Measurements from ENCODE around the gene POLR3A. TPM values are rescaled to one million over a fixed set of nuclear protein-coding genes. Genes with fewer than 3 reads are reported as not detected.
A peak's percentile ranks its signal among the peaks of the same experiment; 100 is the strongest.
"Not testable (repeated sequence)": the region's sequence is repeated elsewhere in the genome, so short reads cannot be mapped to it uniquely, and the experiment has no call there.

Gene POLR3A
- 10 to 100 TPM; 10.1 to 17.9 (median 13.4) TPM for total RNA-seq

- Histone ChIP-seq H3K4me3 (peak within 1 kb of the TSS; percentile 64 to 88 (median 87)), H3K27ac (peak within 1 kb of the TSS; percentile 74 to 78), H3K9me3 (no peaks in the 10 kb centered on the region), H3K27me3 (no peaks in the 10 kb centered on the region), H3K36me3 (no peaks in the 10 kb centered on the region), H3K4me1 (peaks cover 4 to 9% of the 10 kb centered on the region in 2 donors)
- intact Hi-C loops (cut with DNase I; ENCODE audit: low total_unique reads), result no loop called here
- TF ChIP-seq CTCF (IDR thresholded peaks at IDR 0.05), result peak; percentile 66 to 98 (median 93)
- TF ChIP-seq POLR2AphosphoS5 (IDR thresholded peaks at IDR 0.05), result peak; percentile 84 to 94 (median 91)
- TF ChIP-seq POLR2A (IDR thresholded peaks at IDR 0.05), result no peak
- DNase-seq (ENCODE audit: low spot score in 2 of 2), result peak; percentile 92 to 93
Measured at GRCh38 chr10:78029269-78030226, at the start of gene POLR3A. POLR3A (minus strand) TSS chr10:78029515; CDS start chr10:78029407, 108 bp downstream.

GRCh38 chr10:78078539-78079330 is 49.4 kb upstream of the POLR3A start:
- no peak overlapping the region for H3K4me3 ChIP-seq
- TF ChIP-seq POLR2AphosphoS5 (IDR thresholded peaks at IDR 0.05) (no peak), CTCF (IDR thresholded peaks at IDR 0.05) (no peak), POLR2A (IDR thresholded peaks at IDR 0.05) (no peak)
- no peaks in the 10 kb centered on the region for H3K27me3 ChIP-seq
- H3K27ac ChIP-seq, result no peak overlapping the region
- H3K9me3 ChIP-seq, result no peaks in the 10 kb centered on the region
- intact Hi-C loops (cut with DNase I; ENCODE audit: low total_unique reads), result no loop called here
- DNase-seq (ENCODE audit: low spot score in 2 of 2), result no peak
- no peaks in the 10 kb centered on the region for H3K4me1 ChIP-seq
- no peaks in the 10 kb centered on the region for H3K36me3 ChIP-seq

GRCh38 chr10:78075806-78076205 is 46.5 kb upstream of the POLR3A start:
- H3K4me1 ChIP-seq; H3K9me3 ChIP-seq; H3K27ac ChIP-seq; DNase-seq (ENCODE audit: low spot score in 2 of 2); intact Hi-C loops (cut with DNase I; ENCODE audit: low total_unique reads); H3K27me3 ChIP-seq; H3K36me3 ChIP-seq; H3K4me3 ChIP-seq: not testable (repeated sequence)

GRCh38 chr10:78072504-78072903 is 43.2 kb upstream of the POLR3A start:
- Histone ChIP-seq H3K4me3 (no peak overlapping the region), H3K36me3 (no peaks in the 10 kb centered on the region), H3K4me1 (no peaks in the 10 kb centered on the region), H3K27ac (no peak overlapping the region), H3K9me3 (no peaks in the 10 kb centered on the region), H3K27me3 (no peaks in the 10 kb centered on the region)
- TF ChIP-seq POLR2AphosphoS5 (IDR thresholded peaks at IDR 0.05), result no peak
- TF ChIP-seq POLR2A (IDR thresholded peaks at IDR 0.05), result no peak
- TF ChIP-seq CTCF (IDR thresholded peaks at IDR 0.05), result no peak
- no peak for DNase-seq (ENCODE audit: low spot score in 2 of 2)
- intact Hi-C loops (cut with DNase I; ENCODE audit: low total_unique reads), result no loop called here

- no peak overlapping the region for H3K4me3 ChIP-seq
- no peak overlapping the region for H3K27ac ChIP-seq
- H3K27me3 ChIP-seq, result no peaks in the 10 kb centered on the region
- intact Hi-C loops (cut with DNase I; ENCODE audit: low total_unique reads), result no loop called here
- no peaks in the 10 kb centered on the region for H3K36me3 ChIP-seq
- H3K4me1 ChIP-seq, result no peaks in the 10 kb centered on the region
- DNase-seq (ENCODE audit: low spot score in 2 of 2), result no peak
- no peak for TF ChIP-seq CTCF (IDR thresholded peaks at IDR 0.05)
- TF ChIP-seq POLR2A (IDR thresholded peaks at IDR 0.05), result no peak
- TF ChIP-seq POLR2AphosphoS5 (IDR thresholded peaks at IDR 0.05), result no peak
- no peaks in the 10 kb centered on the region for H3K9me3 ChIP-seq
Measured at GRCh38 chr10:78071857-78072179, 42.5 kb upstream of the POLR3A start.

Measured in breast epithelium (tissue), 4 donors.